Esophagus squamous epithelium (tissue), 4 donors: ENCODE data around the gene ITGA5.

Experiments used
- POLR2A ChIP-seq, 4 donors: fragments of 450-650 bp; IDR thresholded peaks; one replicate each; pipeline ENCODE4 v1.6.1; 2017; ENCODE audit warnings: antibody characterized with exemption in 4 of 4, mild to moderate bottlenecking in 4 of 4, moderate library complexity in 3 of 4
- TF ChIP-seq, protein P1 (sequence below), 6 experiments: fragments of 450-650 bp in 4 of 6; fragments of 200-600 bp in 2 of 6; sonication (generic) in 2 of 6; IDR thresholded peaks; one replicate each; pipeline ENCODE4 v1.5.1; 2016 to 2019; ENCODE audit warnings: antibody characterized with exemption in 6 of 6, mild to moderate bottlenecking in 4 of 6, moderate library complexity in 4 of 6

DNA sequence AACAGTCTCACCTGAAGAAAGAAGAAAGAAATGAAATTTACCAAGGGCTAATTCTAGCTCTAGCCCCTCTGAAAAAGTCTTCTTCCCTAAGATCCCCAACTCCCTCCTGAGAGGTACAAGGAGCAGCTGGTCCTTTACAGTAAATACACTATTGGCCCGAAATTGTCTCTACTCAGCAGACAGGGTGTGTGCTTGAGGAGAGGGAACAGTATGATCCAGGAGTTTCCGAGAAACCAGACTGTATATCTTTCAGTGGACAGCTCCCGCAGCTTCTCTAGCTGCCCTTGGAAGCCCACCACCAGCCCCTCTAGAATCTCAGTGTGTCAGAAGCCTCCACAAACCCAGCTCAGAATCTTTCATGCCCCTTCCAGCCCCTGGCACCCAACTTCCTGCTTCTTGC, 62.8 kb downstream of the ITGA5 start:
- TF ChIP-seq, protein P1, sequence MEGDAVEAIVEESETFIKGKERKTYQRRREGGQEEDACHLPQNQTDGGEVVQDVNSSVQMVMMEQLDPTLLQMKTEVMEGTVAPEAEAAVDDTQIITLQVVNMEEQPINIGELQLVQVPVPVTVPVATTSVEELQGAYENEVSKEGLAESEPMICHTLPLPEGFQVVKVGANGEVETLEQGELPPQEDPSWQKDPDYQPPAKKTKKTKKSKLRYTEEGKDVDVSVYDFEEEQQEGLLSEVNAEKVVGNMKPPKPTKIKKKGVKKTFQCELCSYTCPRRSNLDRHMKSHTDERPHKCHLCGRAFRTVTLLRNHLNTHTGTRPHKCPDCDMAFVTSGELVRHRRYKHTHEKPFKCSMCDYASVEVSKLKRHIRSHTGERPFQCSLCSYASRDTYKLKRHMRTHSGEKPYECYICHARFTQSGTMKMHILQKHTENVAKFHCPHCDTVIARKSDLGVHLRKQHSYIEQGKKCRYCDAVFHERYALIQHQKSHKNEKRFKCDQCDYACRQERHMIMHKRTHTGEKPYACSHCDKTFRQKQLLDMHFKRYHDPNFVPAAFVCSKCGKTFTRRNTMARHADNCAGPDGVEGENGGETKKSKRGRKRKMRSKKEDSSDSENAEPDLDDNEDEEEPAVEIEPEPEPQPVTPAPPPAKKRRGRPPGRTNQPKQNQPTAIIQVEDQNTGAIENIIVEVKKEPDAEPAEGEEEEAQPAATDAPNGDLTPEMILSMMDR (IDR thresholded peaks at IDR 0.05) = no peak
- TF ChIP-seq POLR2A (IDR thresholded peaks at IDR 0.05) = no peak
